Keratinocyte (primary cell): ENCODE measurements around the gene ZNF576. TPM values are rescaled to one million over a fixed set of nuclear protein-coding genes. Genes with fewer than 3 reads are reported as not detected.
A peak's percentile ranks its signal among the peaks of the same experiment; 100 is the strongest.

Experiments used
- DNase-seq: peaks from one replicate; pipeline ENCODE4 v3.0.0-alpha.2; 2011; ENCODE audit warnings: low read depth, missing footprints, low spot score
- FAIRE-seq: peaks from 2 replicates; lab custom pipeline; 2011; peaks lifted over from hg19 to GRCh38; lab: Jason Lieb, UNC
- H2AFZ ChIP-seq: 2 replicates; pipeline ENCODE4 v1.6.0; 2012; ENCODE audit warnings: low read length, control low read depth, inconsistent platforms; ENCODE audit not compliant: control insufficient read depth
- H3K27ac ChIP-seq: 2 replicates; pipeline ENCODE4 v1.5.1; 2011; ENCODE audit warnings: low read length; ENCODE audit not compliant: control insufficient read depth, insufficient read depth
- H3K27me3 ChIP-seq: 3 replicates; pipeline ENCODE4 v1.6.0; 2011; ENCODE audit warnings: low read length; ENCODE audit not compliant: control insufficient read depth, insufficient read depth; ENCODE audit errors: extremely low read depth
- H3K36me3 ChIP-seq, 2 experiments: 2 replicates in 1 of 2; 3 replicates in 1 of 2; pipeline ENCODE4 v1.5.1; 2011; ENCODE audit warnings: low read length in 2 of 2, mild to moderate bottlenecking in 1 of 2; ENCODE audit not compliant: control insufficient read depth in 2 of 2, insufficient read depth in 2 of 2; ENCODE audit errors: extremely low read depth in 1 of 2
- H3K4me1 ChIP-seq: 3 replicates; pipeline ENCODE4 v1.5.1; 2011; ENCODE audit warnings: low read length; ENCODE audit not compliant: control insufficient read depth, insufficient read depth; ENCODE audit errors: extremely low read depth
- H3K4me2 ChIP-seq: 3 replicates; pipeline ENCODE4 v1.6.0; 2011; ENCODE audit warnings: low read depth, low read length; ENCODE audit not compliant: control insufficient read depth, insufficient read depth; ENCODE audit errors: extremely low read depth
- H3K4me3 ChIP-seq, 3 experiments: fragments of 200-600 bp in 1 of 3; sonication (generic) in 1 of 3; 2 replicates in 2 of 3; 3 replicates in 1 of 3; pipeline ENCODE4 v1.5.1; 2011 to 2016; ENCODE audit warnings: low read length in 3 of 3, mild to moderate bottlenecking in 3 of 3, control low read depth in 2 of 3, inconsistent platforms in 1 of 3, low read depth in 1 of 3, mixed read lengths in 1 of 3, mixed run types in 1 of 3, moderate library complexity in 1 of 3; ENCODE audit not compliant: control insufficient read depth in 2 of 3, insufficient read depth in 2 of 3; ENCODE audit errors: extremely low read depth in 1 of 3
- H3K79me2 ChIP-seq: 2 replicates; pipeline ENCODE4 v1.6.0; 2012; ENCODE audit warnings: low read length; ENCODE audit not compliant: control insufficient read depth, insufficient read depth
- H3K9ac ChIP-seq: 3 replicates; pipeline ENCODE4 v1.6.0; 2011; ENCODE audit warnings: low read length; ENCODE audit not compliant: control insufficient read depth, insufficient read depth; ENCODE audit errors: extremely low read depth
- H3K9me1 ChIP-seq: 3 replicates; pipeline ENCODE4 v1.6.0; 2011; ENCODE audit warnings: low read length; ENCODE audit not compliant: control insufficient read depth, insufficient read depth; ENCODE audit errors: extremely low read depth
- H3K9me3 ChIP-seq: 2 replicates; pipeline ENCODE4 v1.5.1; 2012; ENCODE audit warnings: low read depth, low read length; ENCODE audit not compliant: control insufficient read depth
- H4K20me1 ChIP-seq: 3 replicates; pipeline ENCODE4 v1.6.0; 2011; ENCODE audit warnings: low read length; ENCODE audit not compliant: control insufficient read depth, insufficient read depth; ENCODE audit errors: extremely low read depth
- CTCF ChIP-seq, 3 experiments: IDR thresholded peaks in 1 of 3; conservative IDR thresholded peaks in 1 of 3; optimal IDR thresholded peaks in 1 of 3; 2 replicates in 2 of 3; 3 replicates in 1 of 3; pipeline versions ENCODE3 to v1.5.1; 2011; ENCODE audit warnings: low read length in 3 of 3, mild to moderate bottlenecking in 3 of 3, moderate library complexity in 2 of 3, control low read depth in 1 of 3, inconsistent platforms in 1 of 3; ENCODE audit not compliant: insufficient read depth in 2 of 3; ENCODE audit errors: extremely low read depth in 1 of 3
- EZH2 ChIP-seq: IDR thresholded peaks from one replicate; pipeline ENCODE4 v1.6.1; 2012; ENCODE audit warnings: inconsistent platforms, mild to moderate bottlenecking, low read length, moderate library complexity
- dilution Hi-C: fragments of 300-500 bp; cut with MboI; formaldehyde crosslinking; loops from one replicate; pipeline ENCODE4 v1.7.0; 2020; ENCODE audit warnings: low sequenced_read_pairs; ENCODE audit not compliant: extremely low pct_ligation_motif_present
- polyA plus RNA-seq, 5 experiments: library from polyadenylated mRNA; depleted of rRNA in 3 of 5; stranded (reverse) in 3 of 5; stranded (forward) in 1 of 5; unstranded in 1 of 5; fragments of >200 nt; gene quantifications; 1 replicate in 1 of 5; 2 replicates in 3 of 5; 3 replicates in 1 of 5; pipeline versions ENCODE4 v1.2.1 to v1.2.3, GENCODE V29; 2011 to 2012; ENCODE audit warnings: missing spikeins in 2 of 5, low read depth in 1 of 5, low replicate concordance in 1 of 5

The ZNF576 gene
- polyA plus RNA-seq, 1 donor (not counting 4 experiments of a cell fraction or from before 2014, with no cell fraction given), result 6.4 TPM

DNA sequence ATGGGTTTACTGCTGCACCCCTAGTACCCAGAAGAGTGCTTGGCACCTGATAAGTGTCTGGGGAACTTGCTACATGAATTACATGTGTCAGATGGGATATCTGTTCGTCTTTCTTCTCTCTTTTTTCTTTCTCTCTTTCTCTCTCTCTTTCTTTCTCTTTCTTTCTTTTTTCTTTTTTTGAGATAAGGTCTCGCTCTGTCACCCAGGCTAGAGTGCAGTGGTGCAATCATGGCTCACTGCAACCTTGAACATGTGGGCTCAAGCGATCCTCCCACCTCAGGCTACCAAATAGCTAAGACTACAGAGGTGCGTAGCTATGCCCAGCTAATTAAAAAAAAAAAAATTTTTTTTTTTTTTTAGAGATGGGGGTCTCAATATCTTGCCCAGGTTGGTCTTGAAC is 37.1 kb downstream of the ZNF576 start:
- DNase-seq (no peak), FAIRE-seq (no peak)
- H3K4me1 ChIP-seq, result peaks cover 13% of the 10 kb centered on the region
- H3K4me2 ChIP-seq, result no peak overlapping the region
- H3K9me3 ChIP-seq, result no peaks in the 10 kb centered on the region
- TF ChIP-seq CTCF (optimal IDR thresholded peaks at IDR 0.05 in 1 of 3, IDR thresholded peaks at IDR 0.05 in 1 of 3, conservative IDR thresholded peaks at IDR 0.05 in 1 of 3; ENCODE audit: extremely low read depth in 1 of 3, insufficient read depth in 2 of 3, low read length in 3 of 3) (no peak), EZH2 (no peak)
- no peaks in the 10 kb centered on the region for H3K36me3 ChIP-seq
- no peak overlapping the region for H2AFZ ChIP-seq
- no peaks in the 10 kb centered on the region for H3K79me2 ChIP-seq
- no peak overlapping the region for H3K9ac ChIP-seq
- no peaks in the 10 kb centered on the region for H3K9me1 ChIP-seq
- dilution Hi-C loops, result no loop called here
- H3K27me3 ChIP-seq, result peaks cover 6% of the 10 kb centered on the region
- H3K4me3 ChIP-seq, result no peak overlapping the region
- H3K27ac ChIP-seq, result no peak overlapping the region
- no peaks in the 10 kb centered on the region for H4K20me1 ChIP-seq

- dilution Hi-C loops, result no loop called here
- H3K9ac ChIP-seq, result no peak overlapping the region
- H4K20me1 ChIP-seq, result no peaks in the 10 kb centered on the region
- no peak overlapping the region for H2AFZ ChIP-seq
- H3K36me3 ChIP-seq, result no peaks in the 10 kb centered on the region
- FAIRE-seq (peak; percentile 96), DNase-seq (no peak)
- no peaks in the 10 kb centered on the region for H3K9me3 ChIP-seq
- H3K4me1 ChIP-seq, result peaks cover 13% of the 10 kb centered on the region
- no peak overlapping the region for H3K27ac ChIP-seq
- no peaks in the 10 kb centered on the region for H3K9me1 ChIP-seq
- no peaks in the 10 kb centered on the region for H3K79me2 ChIP-seq
- H3K4me2 ChIP-seq, result peak overlapping the region; percentile 77
- no peak for TF ChIP-seq EZH2
- H3K4me3 ChIP-seq, result peak overlapping the region in 1 of 3 experiments; percentile 44
- H3K27me3 ChIP-seq, result peaks cover 12% of the 10 kb centered on the region
Observed at GRCh38 chr19:43634068-43634467, 37.7 kb downstream of the ZNF576 start.

DNA sequence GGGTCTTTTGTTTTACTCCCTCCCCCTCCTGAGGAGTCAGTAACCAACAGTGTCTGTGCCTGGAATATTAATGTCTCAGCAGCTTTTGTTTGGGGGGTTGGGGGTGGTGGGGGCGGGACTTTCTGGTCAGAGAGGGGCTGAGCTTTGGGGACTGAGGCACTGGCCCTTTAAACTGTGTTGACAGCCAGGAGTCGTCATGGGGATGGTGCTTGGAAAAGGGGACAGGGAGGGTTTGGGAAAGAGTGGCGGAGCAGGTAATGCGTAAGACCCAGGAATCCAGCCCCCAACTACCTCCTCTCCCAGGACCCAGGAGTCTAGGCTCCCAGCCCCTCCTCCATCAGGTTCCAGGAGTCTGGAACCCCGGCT is 38.1 kb downstream of the ZNF576 start:
- Histone ChIP-seq H3K27me3 (peaks cover 15% of the 10 kb centered on the region), H3K36me3 (no peaks in the 10 kb centered on the region), H3K79me2 (no peaks in the 10 kb centered on the region), H4K20me1 (no peaks in the 10 kb centered on the region), H3K4me1 (peaks cover 13% of the 10 kb centered on the region), H3K9me3 (no peaks in the 10 kb centered on the region), H3K27ac (no peak overlapping the region), H3K9me1 (no peaks in the 10 kb centered on the region), H3K4me2 (peak overlapping the region; percentile 77), H3K9ac (no peak overlapping the region), H3K4me3 (peak overlapping the region in 1 of 3 experiments; percentile 44), H2AFZ (no peak overlapping the region)
- TF ChIP-seq EZH2, result no peak
- TF ChIP-seq CTCF (optimal IDR thresholded peaks at IDR 0.05 in 1 of 3, IDR thresholded peaks at IDR 0.05 in 1 of 3, conservative IDR thresholded peaks at IDR 0.05 in 1 of 3; ENCODE audit: extremely low read depth in 1 of 3, insufficient read depth in 2 of 3, low read length in 3 of 3), result no peak
- dilution Hi-C loops, result no loop called here
- DNase-seq (no peak), FAIRE-seq (no peak)
